Activated effector memory CD4-positive, alpha-beta T cell treated with anti-CD3 and anti-CD28 coated beads, Interleukin-2, amount 50 U/mL, for 16 hours (primary cell): ENCODE measurements around the gene PIP5K1B.
"Not testable (repeated sequence)": the region's sequence is repeated elsewhere in the genome, so short reads cannot be mapped to it uniquely, and the experiment has no call there.

Experiments
- DNase-seq: peaks from one replicate; pipeline ENCODE4 v3.0.0-alpha.2; 2020

PIP5K1B gene

GRCh38 chr9:69044240-69045219 is 339.5 kb downstream of the PIP5K1B start:
- DNase-seq, result no peak

GRCh38 chr9:69045821-69046220 is 340.8 kb downstream of the PIP5K1B start:
- no peak for DNase-seq

GRCh38 chr9:69046723-69047122 is 341.7 kb downstream of the PIP5K1B start:
- no peak for DNase-seq

GRCh38 chr9:69047371-69047770 is 342.3 kb downstream of the PIP5K1B start:
- DNase-seq, result no peak

DNA sequence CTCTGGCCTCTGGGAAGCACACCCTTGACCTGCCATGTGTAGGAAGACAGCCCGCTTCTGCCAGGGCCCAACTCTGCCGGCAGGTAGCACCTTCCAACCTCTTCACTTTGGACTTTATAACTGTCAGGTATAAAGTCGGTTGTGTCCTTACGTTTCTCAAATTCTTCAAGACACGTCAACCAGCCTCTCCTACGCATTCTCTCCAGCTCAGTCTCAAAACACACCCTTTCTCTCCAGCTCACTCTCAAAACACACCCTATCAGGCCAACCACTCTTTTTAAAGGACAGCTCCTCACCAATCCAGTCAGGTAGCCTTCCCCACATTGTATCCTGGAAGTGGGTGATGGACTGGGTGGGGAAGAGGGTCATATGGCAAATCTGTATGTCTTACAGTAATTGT is 344.1 kb downstream of the PIP5K1B start:
- no peak for DNase-seq

DNA sequence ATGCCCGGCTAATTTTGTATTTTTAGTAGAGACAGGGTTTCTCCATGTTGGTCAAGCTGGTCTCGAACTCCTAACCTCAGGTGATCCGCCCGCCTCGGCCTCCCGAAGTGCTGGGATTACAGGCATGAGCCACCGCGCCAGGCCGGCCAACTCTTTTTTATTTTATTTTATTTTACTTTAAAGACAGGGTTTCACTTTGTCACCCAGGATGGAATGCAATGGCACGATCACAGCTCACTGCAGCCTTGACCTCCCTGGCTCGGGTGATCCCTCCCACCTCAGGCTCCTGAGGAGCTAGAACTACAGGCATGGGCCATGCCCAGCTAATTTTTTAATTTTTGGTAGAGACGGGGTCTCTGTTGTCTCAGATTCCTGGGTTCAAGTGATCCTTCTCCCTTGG is 345.9 kb downstream of the PIP5K1B start:
- DNase-seq, result not testable (repeated sequence)

- DNase-seq, result no peak
Observed at GRCh38 chr9:69054989-69055388, 349.9 kb downstream of the PIP5K1B start.

DNA sequence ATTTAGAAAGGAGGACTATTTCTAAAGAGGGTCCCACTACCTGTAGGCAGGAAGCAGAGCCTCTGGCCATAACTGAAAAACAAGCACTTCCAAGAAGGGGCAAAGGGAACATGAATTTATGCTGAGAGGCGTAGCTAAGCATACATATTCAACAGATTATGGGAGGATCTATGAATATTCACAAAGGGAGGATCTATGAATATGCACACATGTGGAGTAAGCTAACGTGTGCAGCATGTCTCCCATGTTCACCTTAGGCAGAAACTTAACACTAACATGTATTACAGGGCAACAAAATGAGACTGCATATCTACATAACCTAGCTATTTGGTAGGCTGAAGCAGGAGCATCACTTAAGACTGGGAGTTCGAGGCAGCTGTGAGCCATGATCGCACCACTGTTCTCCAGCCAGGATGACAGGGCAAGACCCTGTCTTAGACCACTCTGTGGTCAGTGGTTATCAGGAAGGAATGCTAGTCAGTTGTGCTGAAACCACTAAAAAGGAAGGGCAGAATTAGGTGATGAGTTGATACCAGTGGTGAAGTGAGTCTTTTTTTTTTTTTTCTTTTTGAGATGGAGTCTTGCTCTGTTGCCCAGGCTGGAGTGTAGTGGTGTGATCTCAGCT is 351.3 kb downstream of the PIP5K1B start:
- no peak for DNase-seq

DNA sequence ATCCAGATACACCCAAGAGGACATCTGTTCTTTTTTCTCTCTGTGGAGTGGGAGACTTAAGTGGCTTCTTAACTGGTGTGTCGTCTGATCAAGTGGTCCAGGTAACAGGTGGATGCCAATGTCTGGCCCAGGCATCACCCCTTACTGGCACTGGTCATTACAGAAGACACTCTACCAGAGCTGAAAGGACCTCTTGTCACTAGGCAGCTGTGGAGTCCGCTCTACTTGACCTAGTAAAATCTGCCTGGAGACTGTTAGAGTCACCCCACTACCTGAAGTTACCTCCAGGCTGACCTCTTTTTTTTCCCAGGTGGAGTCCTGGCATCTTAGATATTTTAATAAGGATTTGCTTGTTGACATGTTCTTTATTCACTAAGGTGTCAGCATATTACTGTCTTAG is 353.1 kb downstream of the PIP5K1B start:
- no peak for DNase-seq
